B cell (primary cell): ENCODE results near the gene CRBN. TPM values are rescaled to one million over a fixed set of nuclear protein-coding genes. Genes with fewer than 3 reads are reported as not detected.

Experiments
- ATAC-seq: fragments of 200-7000 bp; cut with Tn5 transposase; one replicate; pipeline ENCODE4 v1.10.0; 2021; ENCODE audit warnings: low read depth, mild to moderate bottlenecking, moderate number of reproducible peaks, moderate library complexity
- CTCF ChIA-PET: fragments of 350-600 bp; sonication (Branson Sonifier 250); formaldehyde crosslinking; loops from one replicate; lab custom pipeline; 2021; ENCODE audit warnings: antibody characterized with exemption, inconsistent platforms; lab: Charles Lee
- POLR2A ChIA-PET: fragments of 350-600 bp; sonication (Branson Sonifier 250); formaldehyde crosslinking; loops from one replicate; lab custom pipeline; 2021; ENCODE audit warnings: antibody characterized with exemption; lab: Charles Lee
- DNase-seq: peaks from one replicate; pipeline ENCODE4 v3.0.0; 2013
- H2AFZ ChIP-seq: 2 replicates; pipeline ENCODE4 v1.6.1; 2012; ENCODE audit warnings: mild to moderate bottlenecking, low read depth, low read length; ENCODE audit not compliant: insufficient read depth, poor library complexity, severe bottlenecking
- H3K27ac ChIP-seq, 2 donors: 1 replicate in 1 of 2; 2 replicates in 1 of 2; pipeline ENCODE4 v1.5.1; 2012 to 2013; ENCODE audit warnings: low read length in 2 of 2, mild to moderate bottlenecking in 2 of 2, moderate library complexity in 1 of 2
- H3K27me3 ChIP-seq, 4 experiments: fragments of 200-600 bp in 1 of 4; sonication (generic) in 1 of 4; replicated peaks in 1 of 4; 1 replicate in 2 of 4; 2 replicates in 2 of 4; pipeline versions ENCODE4 v1.6.1 to v1.7.0; 2013 to 2016; ENCODE audit warnings: low read length in 3 of 4, mild to moderate bottlenecking in 2 of 4, mixed read lengths in 1 of 4, moderate library complexity in 1 of 4; ENCODE audit not compliant: insufficient read depth in 4 of 4, control insufficient read depth in 3 of 4; ENCODE audit errors: control extremely low read depth in 1 of 4
- H3K36me3 ChIP-seq, 2 experiments: replicated peaks in 1 of 2; 1 replicate in 1 of 2; 2 replicates in 1 of 2; pipeline versions ENCODE4 v1.6.1 to v1.7.1; 2013; ENCODE audit warnings: low read length in 1 of 2; ENCODE audit not compliant: insufficient read depth in 2 of 2, control insufficient read depth in 1 of 2; ENCODE audit errors: control extremely low read depth in 1 of 2, extremely low read depth in 1 of 2
- H3K4me1 ChIP-seq, 2 donors: fragments of 200-600 bp in 1 of 2; sonication (generic) in 1 of 2; 1 replicate in 1 of 2; 2 replicates in 1 of 2; pipeline versions ENCODE4 v1.5.1 to v1.6.1; 2013 to 2017; ENCODE audit warnings: low read length in 2 of 2; ENCODE audit not compliant: control insufficient read depth in 2 of 2, insufficient read depth in 2 of 2
- H3K4me2 ChIP-seq: replicated peaks from 2 replicates; pipeline ENCODE3; 2012; ENCODE audit warnings: mild to moderate bottlenecking, low read depth, low read length; ENCODE audit not compliant: poor library complexity, severe bottlenecking
- H3K4me3 ChIP-seq, 5 experiments: fragments of 200-600 bp in 1 of 5; sonication (generic) in 1 of 5; 1 replicate in 3 of 5; 2 replicates in 2 of 5; pipeline versions ENCODE4 v1.5.1 to v1.7.0; 2011 to 2016; ENCODE audit warnings: low read length in 4 of 5, mild to moderate bottlenecking in 4 of 5, low read depth in 2 of 5, control low read depth in 1 of 5, moderate library complexity in 1 of 5; ENCODE audit not compliant: insufficient read depth in 1 of 5; ENCODE audit errors: control extremely low read depth in 1 of 5, extremely low read depth in 1 of 5
- H3K79me2 ChIP-seq: fragments of 200-600 bp; sonication (generic); one replicate; pipeline ENCODE4 v1.6.0; 2016; ENCODE audit warnings: low read length; ENCODE audit not compliant: control insufficient read depth, insufficient read depth
- H3K9ac ChIP-seq: fragments of 200-600 bp; sonication (generic); 2 replicates; pipeline ENCODE4 v1.6.1; 2017; ENCODE audit warnings: mild to moderate bottlenecking, low read length, moderate library complexity
- H3K9me3 ChIP-seq, 3 donors: one replicate each; pipeline versions ENCODE4 v1.6.1 to v1.7.1; 2013; ENCODE audit warnings: low read length in 2 of 3; ENCODE audit not compliant: control insufficient read depth in 2 of 3, insufficient read depth in 1 of 3; ENCODE audit errors: control extremely low read depth in 1 of 3
- H4K20me1 ChIP-seq: 2 replicates; pipeline ENCODE4 v1.6.0; 2012; ENCODE audit warnings: mild to moderate bottlenecking, low read length; ENCODE audit not compliant: insufficient read depth, control insufficient read depth, poor library complexity, severe bottlenecking
- H3K27ac Mint-ChIP-seq: one replicate; pipeline ENCODE4 v1.8.0; 2021; ENCODE audit warnings: mixed read lengths
- H3K27me3 Mint-ChIP-seq: one replicate; pipeline ENCODE4 v1.8.0; 2021; ENCODE audit warnings: mixed read lengths
- H3K4me1 Mint-ChIP-seq: one replicate; pipeline ENCODE4 v1.8.0; 2021; ENCODE audit warnings: mixed read lengths
- H3K4me3 Mint-ChIP-seq: one replicate; pipeline ENCODE4 v1.8.0; 2021; ENCODE audit warnings: mixed read lengths
- H3K9me3 Mint-ChIP-seq: one replicate; pipeline ENCODE4 v1.8.0; 2022; ENCODE audit warnings: mixed read lengths; ENCODE audit not compliant: insufficient read depth
- EZH2 ChIP-seq: IDR thresholded peaks from 2 replicates; pipeline ENCODE4 v1.6.1; 2012; ENCODE audit warnings: borderline replicate concordance, low read depth, mild to moderate bottlenecking, moderate library complexity, low read length; ENCODE audit not compliant: insufficient read depth, poor library complexity, severe bottlenecking
- WGBS: methylation state at CpG from one replicate; pipeline ENCODE4 v1.1.5; 2013; ENCODE audit warnings: missing lambda C conversion rate; ENCODE audit not compliant: insufficient coverage; 5-methylcytosine and 5-hydroxymethylcytosine counted together
- intact Hi-C: fragments of 100-400 bp; cut with micrococcal nuclease; formaldehyde crosslinking; loops from one replicate; pipeline ENCODE4 v1.10.0; 2022
- polyA plus RNA-seq: library from polyadenylated mRNA; depleted of rRNA; stranded (reverse); fragments of >200 nt; gene quantifications from 2 replicates; pipeline ENCODE4 v1.2.3, GENCODE V29; 2012
- total RNA-seq, 2 donors: library from RNA; stranded (reverse); fragments of 120-200 nt in 1 of 2; gene quantifications; 1 replicate in 1 of 2; 2 replicates in 1 of 2; pipeline versions ENCODE4 v1.2.3 to v1.2.4, GENCODE V29; 2013 to 2022
- TF ChIP-seq, protein P1 (sequence below): fragments of 200-600 bp; IDR thresholded peaks from one replicate; pipeline ENCODE4 v1.8.0; 2022; ENCODE audit warnings: antibody characterized with exemption, mild to moderate bottlenecking

CRBN gene
- total and polyA plus RNA-seq, 2 donors (not counting 1 experiment from before 2014, with no cell fraction given) = 67.1 to 95.1 TPM

DNA sequence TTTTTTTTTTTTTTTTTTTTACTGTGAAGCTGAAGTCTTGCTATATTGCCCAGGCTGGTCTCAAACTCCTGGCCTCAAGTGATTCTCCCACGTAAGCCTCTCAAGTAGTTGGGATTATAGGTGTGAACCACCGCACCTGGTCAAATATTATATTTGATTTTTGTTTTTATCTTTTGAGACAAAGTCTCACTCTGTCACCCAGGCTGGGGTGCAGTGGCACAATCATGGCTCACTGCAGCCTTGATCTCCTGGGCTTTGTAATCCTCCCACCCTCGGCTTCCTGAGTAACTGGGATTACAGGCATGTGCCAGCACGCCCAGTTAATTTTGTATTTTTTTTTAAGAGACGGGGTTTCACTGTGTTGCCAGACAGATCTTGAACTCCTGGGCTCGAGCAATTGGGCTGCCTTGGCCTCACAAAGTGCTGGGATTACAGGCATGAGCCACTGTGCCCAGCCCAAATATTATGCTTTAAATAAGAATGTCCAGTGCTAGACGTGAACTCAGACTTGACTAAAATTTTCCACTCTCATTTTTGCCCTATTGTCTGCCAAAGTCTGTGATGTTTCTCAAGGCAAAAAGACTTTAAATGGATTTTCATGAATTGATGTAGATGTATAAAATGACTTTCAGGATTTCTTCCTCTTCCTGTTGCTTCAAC is 33.4 kb upstream of the CRBN start:
- no peak for ATAC-seq
- no peak for DNase-seq
- Mint-ChIP-seq H3K9me3 (no peaks in the 10 kb centered on the region), H3K4me3 (no peak overlapping the region), H3K4me1 (no peaks in the 10 kb centered on the region), H3K27me3 (peaks cover 10% of the 10 kb centered on the region), H3K27ac (no peak overlapping the region)
- Histone ChIP-seq H3K79me2 (no peaks in the 10 kb centered on the region), H3K4me2 (no peak overlapping the region), H4K20me1 (no peaks in the 10 kb centered on the region), H3K9ac (no peak overlapping the region), H3K27ac (no peak overlapping the region), H3K4me3 (no peak overlapping the region), H3K27me3 (no peaks in the 10 kb centered on the region), H2AFZ (no peak overlapping the region), H3K36me3 (no peaks in the 10 kb centered on the region), H3K9me3 (no peaks in the 10 kb centered on the region), H3K4me1 (no peaks in the 10 kb centered on the region)
- CTCF ChIA-PET = interaction anchor here (1.3 to 1.5 kb wide), 2 partner anchors 12 kb away, joined by 7 to 9 read pairs; no protein-coding TSS in a partner anchor
- TF ChIP-seq, protein P1, sequence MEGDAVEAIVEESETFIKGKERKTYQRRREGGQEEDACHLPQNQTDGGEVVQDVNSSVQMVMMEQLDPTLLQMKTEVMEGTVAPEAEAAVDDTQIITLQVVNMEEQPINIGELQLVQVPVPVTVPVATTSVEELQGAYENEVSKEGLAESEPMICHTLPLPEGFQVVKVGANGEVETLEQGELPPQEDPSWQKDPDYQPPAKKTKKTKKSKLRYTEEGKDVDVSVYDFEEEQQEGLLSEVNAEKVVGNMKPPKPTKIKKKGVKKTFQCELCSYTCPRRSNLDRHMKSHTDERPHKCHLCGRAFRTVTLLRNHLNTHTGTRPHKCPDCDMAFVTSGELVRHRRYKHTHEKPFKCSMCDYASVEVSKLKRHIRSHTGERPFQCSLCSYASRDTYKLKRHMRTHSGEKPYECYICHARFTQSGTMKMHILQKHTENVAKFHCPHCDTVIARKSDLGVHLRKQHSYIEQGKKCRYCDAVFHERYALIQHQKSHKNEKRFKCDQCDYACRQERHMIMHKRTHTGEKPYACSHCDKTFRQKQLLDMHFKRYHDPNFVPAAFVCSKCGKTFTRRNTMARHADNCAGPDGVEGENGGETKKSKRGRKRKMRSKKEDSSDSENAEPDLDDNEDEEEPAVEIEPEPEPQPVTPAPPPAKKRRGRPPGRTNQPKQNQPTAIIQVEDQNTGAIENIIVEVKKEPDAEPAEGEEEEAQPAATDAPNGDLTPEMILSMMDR = no peak
- no peak for TF ChIP-seq EZH2
- 88% methylated on average over 4 of the region's 7 CpGs for WGBS
- intact Hi-C loops = no loop called here
- POLR2A ChIA-PET = no interaction called here

DNA sequence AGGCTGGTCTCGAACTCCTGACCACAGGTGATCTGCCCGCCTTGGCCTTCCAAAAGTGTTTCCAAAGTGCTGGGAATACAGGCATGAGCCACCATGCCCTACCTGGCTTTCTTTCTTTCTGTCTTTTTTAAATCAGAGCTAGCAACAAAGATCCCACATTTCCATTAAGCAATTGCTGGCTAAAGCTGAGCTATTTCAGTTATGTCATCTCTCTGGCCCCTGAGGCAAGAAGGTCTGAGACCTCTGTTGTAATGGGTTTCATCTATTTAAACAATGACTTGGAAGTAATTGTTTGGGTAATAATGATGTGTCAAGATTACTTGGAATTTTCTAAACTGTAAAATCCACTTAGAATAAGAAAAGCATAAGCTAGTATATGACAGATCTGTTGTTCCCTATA is 30.2 kb upstream of the CRBN start:
- H3K9me3 ChIP-seq = no peaks in the 10 kb centered on the region
- no peak overlapping the region for H3K4me3 ChIP-seq
- H3K27me3 Mint-ChIP-seq = peaks cover 9% of the 10 kb centered on the region
- H3K36me3 ChIP-seq = no peaks in the 10 kb centered on the region
- H3K9me3 Mint-ChIP-seq = no peaks in the 10 kb centered on the region
- no peak overlapping the region for H3K27ac Mint-ChIP-seq
- no peaks in the 10 kb centered on the region for H3K27me3 ChIP-seq
- H3K4me1 ChIP-seq = no peaks in the 10 kb centered on the region
- TF ChIP-seq EZH2 = no peak
- TF ChIP-seq, protein P1 = no peak
- no peak for DNase-seq
- H4K20me1 ChIP-seq = no peaks in the 10 kb centered on the region
- no peak overlapping the region for H2AFZ ChIP-seq
- H3K4me3 Mint-ChIP-seq = no peak overlapping the region
- no peak for ATAC-seq
- no peak overlapping the region for H3K4me2 ChIP-seq
- no peak overlapping the region for H3K9ac ChIP-seq
- POLR2A ChIA-PET = no interaction called here
- intact Hi-C loops = no loop called here
- H3K27ac ChIP-seq = no peak overlapping the region
- WGBS = 83% methylated on average over 2 of the region's 2 CpGs
- no peaks in the 10 kb centered on the region for H3K4me1 Mint-ChIP-seq
- CTCF ChIA-PET = interaction anchor here (1.1 to 3.4 kb wide), 3 partner anchors 9 to 1081 kb away, joined by 3 to 20 read pairs (median 3); no protein-coding TSS in a partner anchor
- H3K79me2 ChIP-seq = no peaks in the 10 kb centered on the region
